ENCODE results near the gene CDADC1. TPM values are rescaled to one million over a fixed set of nuclear protein-coding genes. Genes with fewer than 3 reads are reported as not detected.

The CDADC1 gene
- total and polyA plus RNA-seq, 2 of the 13 experiments (the other 11 are each of a cell fraction or from before 2014, with no cell fraction given), result 2.4 to 9.0 TPM

DNA sequence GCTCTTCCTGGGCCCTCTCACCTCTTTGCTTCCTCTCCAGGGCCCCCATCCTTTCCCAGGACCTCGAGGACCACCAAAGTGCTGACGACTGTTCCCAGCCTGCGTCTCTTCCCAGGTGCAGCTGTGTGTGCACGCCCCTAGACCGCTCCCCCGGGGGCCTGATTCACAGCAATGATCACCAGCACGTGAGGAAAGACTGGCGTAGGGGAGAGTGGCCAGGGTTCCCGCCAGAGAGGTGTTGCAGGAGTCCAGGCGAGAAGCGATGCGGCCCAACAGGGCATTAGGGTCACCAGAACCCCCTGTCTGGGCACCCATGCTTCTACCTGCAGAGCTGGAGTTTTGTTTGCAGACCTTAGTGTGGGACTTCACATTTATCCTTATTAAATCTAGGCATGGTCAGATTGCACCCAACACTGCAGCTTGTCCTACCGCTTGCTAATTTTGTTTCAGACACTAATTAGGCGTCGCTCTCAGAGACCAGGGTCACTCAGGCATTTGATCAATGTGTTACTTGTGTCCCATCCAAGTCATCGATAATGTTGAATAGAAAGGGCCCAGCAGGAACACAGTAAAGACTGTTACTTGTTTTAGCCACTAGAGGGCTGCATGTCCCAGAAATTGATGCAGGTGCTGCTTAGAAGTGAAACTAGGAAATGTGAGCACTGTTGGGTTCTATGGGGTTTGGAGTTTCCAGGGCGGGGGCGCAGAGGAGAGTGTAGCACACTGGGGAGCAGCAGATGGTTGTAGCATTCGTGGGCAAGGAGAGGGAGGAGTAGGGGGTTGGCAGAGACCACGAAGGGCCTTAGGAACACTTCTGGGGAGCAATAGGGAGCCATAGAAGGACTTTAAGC is 53.2 kb downstream of the CDADC1 start (continued):
- TF ChIP-seq NAIF1 (CRISPR knock-in tag; IDR thresholded peaks at IDR 0.05; ENCODE audit: borderline replicate concordance) (no peak), CENPX (CRISPR knock-in tag; IDR thresholded peaks at IDR 0.05) (no peak), ZNF17 (CRISPR knock-in tag; IDR thresholded peaks at IDR 0.05) (no peak), HMG20B (CRISPR knock-in tag; conservative IDR thresholded peaks at IDR 0.05) (no peak), ZNF691 (CRISPR knock-in tag; IDR thresholded peaks at IDR 0.05; ENCODE audit: borderline replicate concordance, low read depth) (peak; percentile 98), ADNP (CRISPR knock-in tag; IDR thresholded peaks at IDR 0.05) (no peak), PHF8 (CRISPR knock-in tag; IDR thresholded peaks at IDR 0.05) (0 out of 2 replicates have a peak, but pooled peaks have one; percentile 39), SAP130 (CRISPR knock-in tag; IDR thresholded peaks at IDR 0.05; ENCODE audit: low read depth) (peak; percentile 54), ZNF720 (CRISPR knock-in tag; IDR thresholded peaks at IDR 0.05) (no peak), CCDC6 (CRISPR knock-in tag; IDR thresholded peaks at IDR 0.05) (no peak), KLF11 (CRISPR knock-in tag; IDR thresholded peaks at IDR 0.05) (no peak), ZNF296 (CRISPR knock-in tag; conservative IDR thresholded peaks at IDR 0.05) (no peak), ZNF3 (CRISPR knock-in tag; IDR thresholded peaks at IDR 0.05) (peak; percentile 30; the same call in 1 of the 2 replicates), ZBTB40 (IDR thresholded peaks at IDR 0.05) (no peak), ZBTB40 (CRISPR knock-in tag; IDR thresholded peaks at IDR 0.05) (no peak), CHD4 (IDR thresholded peaks at IDR 0.05; ENCODE audit: borderline replicate concordance, low read length) (no peak), SOX13 (IDR thresholded peaks at IDR 0.05) (no peak), SOX13 (CRISPR knock-in tag; conservative IDR thresholded peaks at IDR 0.05 in 1 of 2, IDR thresholded peaks at IDR 0.05 in 1 of 2) (no peak), TAF1 (CRISPR knock-in tag; IDR thresholded peaks at IDR 0.05) (no peak), SMAD9 (CRISPR knock-in tag; IDR thresholded peaks at IDR 0.05) (no peak), GLI4 (CRISPR knock-in tag; IDR thresholded peaks at IDR 0.05; ENCODE audit: borderline replicate concordance) (no peak), TBX3 (IDR thresholded peaks at IDR 0.05; ENCODE audit: borderline replicate concordance) (no peak)

Data from HepG2 (cell line).